ENCODE data around the gene MST1.
A peak's percentile ranks its signal among the peaks of the same experiment; 100 is the strongest.

MST1 gene

GRCh38 chr3:49717959-49718857, 28.9 kb upstream of the MST1 start:
- no peak for DNase-seq

- DNase-seq: no peak
These were observed 28.1 kb upstream of the MST1 start for GRCh38 chr3:49717211-49717958.

GRCh38 chr3:49716691-49717210, 27.5 kb upstream of the MST1 start:
- no peak for DNase-seq

DNA sequence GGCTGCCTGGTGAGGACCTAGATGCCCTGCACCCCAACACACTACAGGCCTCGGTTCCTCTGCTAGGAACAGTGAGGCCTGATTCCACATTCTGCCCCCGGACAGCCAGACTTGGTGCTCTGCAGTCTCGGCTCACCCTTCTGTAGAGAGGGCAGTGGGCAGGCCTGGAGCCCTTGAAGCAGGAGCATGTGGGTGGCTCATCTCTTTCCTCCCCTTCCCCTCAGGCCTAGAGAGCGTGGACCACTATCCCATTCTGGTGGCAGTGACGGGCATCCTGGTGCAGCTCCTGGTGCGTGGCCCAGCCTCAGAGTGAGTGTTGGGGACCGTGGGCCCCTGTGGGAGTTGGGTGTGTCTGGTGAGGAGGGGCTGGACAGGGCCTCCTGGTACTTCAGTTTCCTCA, 26.9 kb upstream of the MST1 start:
- DNase-seq: no peak

GRCh38 chr3:49715611-49716121, 26.4 kb upstream of the MST1 start:
- DNase-seq: no peak

GRCh38 chr3:49714728-49715550, 25.7 kb upstream of the MST1 start:
- DNase-seq: no peak

- DNase-seq: no peak
These were observed 24.2 kb upstream of the MST1 start for GRCh38 chr3:49713336-49714105.

DNA sequence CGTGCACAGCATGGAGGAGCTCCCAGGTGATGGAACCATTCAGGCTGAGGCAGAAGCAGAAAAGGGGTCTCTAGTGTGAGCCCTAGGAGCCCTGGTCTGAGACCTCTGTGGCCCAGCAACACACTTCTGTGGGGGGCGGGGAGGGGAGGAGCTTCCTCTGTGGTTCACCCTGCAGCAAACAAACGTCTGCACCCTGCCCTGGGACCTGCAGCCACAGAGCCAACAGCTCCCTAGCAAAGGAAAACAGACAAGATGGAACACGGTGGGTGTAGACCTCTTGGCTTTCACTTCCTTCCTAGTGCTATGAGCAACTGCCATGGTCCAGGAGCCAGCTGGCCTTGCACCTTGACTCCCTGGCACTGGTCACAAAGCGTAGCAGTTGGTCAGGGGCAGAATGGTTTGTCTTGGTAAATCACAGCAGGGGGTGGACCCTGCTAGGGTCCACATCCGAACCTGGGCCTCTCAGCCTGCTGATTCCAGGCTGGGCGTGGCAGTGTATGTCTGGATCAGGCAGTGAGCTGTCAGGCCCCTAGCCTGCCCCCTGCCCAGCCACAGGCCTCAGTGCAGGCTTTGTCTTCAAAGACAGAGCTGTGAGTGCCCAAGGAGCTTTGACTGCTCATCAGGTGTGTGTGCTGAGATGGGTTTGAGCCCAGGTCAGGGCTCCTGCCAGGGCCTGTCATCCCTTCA, 23.5 kb upstream of the MST1 start:
- no peak for DNase-seq

DNA sequence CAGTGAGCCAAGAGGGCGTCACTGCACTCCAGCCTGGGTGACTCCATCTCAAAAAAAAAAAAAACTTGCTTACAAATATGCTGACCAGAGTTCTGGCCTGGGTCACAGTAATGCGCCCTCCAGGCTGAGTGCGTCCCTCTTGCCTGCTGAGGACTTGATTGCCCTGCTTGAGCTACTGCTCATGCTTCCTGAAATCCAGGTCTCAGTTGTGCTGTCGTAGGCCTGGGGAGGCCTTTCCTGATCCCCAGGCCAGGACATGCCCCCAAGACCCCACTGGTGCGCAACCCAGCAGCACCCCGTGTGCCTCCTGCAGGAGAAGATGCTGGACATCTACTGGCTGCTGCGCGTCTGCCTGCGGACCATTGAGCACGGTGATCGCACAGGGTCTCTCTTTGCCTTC, 22.9 kb upstream of the MST1 start:
- DNase-seq: no peak

- DNase-seq: no peak
These were observed 22.2 kb upstream of the MST1 start for GRCh38 chr3:49711489-49711888.

GRCh38 chr3:49709852-49710251, 20.6 kb upstream of the MST1 start:
- no peak for DNase-seq

DNA sequence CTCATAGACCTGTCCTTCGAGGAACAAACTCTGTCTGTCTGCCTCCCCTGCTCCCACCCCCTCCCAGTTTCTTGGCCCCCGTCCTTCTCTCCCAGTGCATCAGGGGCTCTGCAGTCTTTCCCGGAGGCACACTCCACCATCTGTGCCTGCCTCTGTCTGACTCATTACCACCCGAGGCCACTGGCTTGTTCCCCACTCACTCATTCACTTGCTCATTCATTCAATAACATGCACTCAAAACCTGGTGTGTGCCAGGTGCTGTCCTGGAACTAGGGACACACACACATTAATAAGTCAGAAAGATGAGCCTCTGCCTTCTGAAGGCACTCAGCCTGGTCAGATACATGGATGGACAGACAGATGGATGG, 17.8 kb upstream of the MST1 start:
- DNase-seq: no peak

GRCh38 chr3:49706456-49707112, 17.3 kb upstream of the MST1 start:
- no peak for DNase-seq

- no peak for DNase-seq
These were observed 16.2 kb upstream of the MST1 start for GRCh38 chr3:49705390-49705960.

DNA sequence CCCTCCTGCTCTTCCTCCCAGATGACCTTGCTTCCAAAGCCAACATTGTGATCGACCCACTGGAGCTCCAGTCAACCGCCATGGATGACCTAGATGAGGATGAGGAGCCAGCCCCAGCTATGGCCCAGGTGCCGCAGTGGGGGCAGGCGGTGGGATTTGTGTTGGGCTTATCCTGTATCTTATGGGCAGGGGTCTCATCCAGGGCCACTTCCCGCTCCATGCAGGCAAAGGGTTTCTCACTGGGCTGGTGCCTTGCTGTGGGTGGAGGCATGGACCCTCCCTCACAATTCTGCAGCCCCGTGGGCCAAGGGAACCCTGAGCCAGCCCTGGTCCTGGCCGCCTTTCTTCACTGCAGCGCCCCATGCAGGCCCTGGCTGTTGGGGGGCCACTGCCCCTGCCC, 15.4 kb upstream of the MST1 start:
- DNase-seq: no peak

DNA sequence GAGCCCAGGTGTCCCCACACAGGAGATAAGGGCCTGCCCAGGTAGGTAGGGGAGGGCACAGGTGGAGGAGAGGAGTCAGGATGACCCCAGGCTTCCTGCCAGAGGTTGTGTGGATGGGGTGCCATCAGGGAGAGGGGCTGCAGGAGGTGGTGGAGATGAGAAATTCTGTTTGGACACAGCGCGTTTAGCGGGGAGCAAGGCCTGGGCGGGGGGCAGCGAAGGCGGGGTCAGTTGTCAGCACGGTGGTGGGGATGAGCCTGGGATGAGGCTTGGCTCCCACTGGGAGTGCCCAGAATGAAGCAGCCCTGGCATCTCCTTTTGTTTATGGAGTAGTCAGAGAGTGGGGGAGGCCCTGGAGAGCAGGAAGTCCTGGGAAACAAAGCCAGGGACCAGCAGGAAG, 14.7 kb upstream of the MST1 start:
- no peak for DNase-seq

GRCh38 chr3:49703443-49703927, 14.2 kb upstream of the MST1 start:
- DNase-seq: peak; percentile 22 to 79

DNA sequence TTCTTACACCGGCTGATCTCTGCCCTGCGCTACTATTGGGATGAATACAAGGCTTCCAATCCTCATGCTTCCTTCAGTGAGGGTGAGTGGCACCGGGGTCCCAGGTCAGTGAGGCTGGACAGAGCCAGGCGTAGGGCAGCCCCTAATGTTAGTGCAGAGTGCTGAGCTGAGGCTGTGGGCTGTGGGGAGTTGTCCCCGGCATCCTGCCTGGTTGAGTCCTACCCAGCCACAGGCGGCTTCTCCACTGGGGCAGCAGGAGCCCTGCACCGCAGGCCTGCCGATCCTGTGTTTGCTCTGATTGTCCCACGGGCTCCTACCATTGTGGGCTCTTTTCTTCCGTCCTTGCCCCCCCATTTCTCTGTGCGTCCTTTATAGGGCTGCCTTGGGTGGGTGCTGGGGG, 13.4 kb upstream of the MST1 start:
- no peak for DNase-seq

DNA sequence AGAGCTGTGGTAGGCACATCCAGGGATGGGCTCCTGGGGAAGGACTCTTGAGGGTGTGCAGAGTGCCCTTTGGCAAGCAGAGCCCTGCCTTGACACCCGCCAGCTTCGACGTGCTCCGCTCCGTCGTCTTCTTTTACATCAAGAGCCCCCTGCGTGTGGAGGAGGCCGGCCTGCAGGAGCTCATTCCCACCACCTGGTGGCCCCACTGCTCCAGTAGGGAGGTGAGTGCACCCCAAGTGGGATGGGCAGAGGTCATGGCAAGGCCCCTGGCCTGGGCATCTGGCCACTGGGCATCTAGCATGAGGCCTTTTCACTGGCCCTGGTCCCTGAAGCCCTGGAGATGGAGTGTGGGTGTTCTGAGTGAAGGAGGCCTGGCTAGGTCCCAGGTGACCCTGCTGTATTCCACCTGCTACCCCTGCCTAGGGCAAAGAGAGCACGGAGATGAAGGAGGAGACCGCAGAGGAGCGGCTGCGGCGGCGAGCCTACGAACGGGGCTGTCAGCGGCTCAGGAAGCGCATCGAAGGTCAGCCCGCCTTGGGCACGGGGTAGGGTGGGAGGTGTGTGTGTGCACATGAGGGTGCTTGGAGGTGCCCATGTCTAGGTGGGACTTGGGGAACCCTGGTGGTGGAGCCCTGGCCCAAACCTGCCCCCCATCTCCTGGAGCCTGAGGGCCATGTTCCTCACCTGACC, 12.3 kb upstream of the MST1 start:
- no peak for DNase-seq

All from NCI-H526 (cell line).